GM21526 (cell line): Measurements from ENCODE around the gene LTBR.

Experiments used
- ATAC-seq: cut with Tn5 transposase; IDR thresholded peaks from one replicate; pipeline ENCODE4 v1.9.1; 2021; ENCODE audit warnings: moderate library complexity; ENCODE audit not compliant: unreplicated experiment, low FRiP score

Gene LTBR

DNA sequence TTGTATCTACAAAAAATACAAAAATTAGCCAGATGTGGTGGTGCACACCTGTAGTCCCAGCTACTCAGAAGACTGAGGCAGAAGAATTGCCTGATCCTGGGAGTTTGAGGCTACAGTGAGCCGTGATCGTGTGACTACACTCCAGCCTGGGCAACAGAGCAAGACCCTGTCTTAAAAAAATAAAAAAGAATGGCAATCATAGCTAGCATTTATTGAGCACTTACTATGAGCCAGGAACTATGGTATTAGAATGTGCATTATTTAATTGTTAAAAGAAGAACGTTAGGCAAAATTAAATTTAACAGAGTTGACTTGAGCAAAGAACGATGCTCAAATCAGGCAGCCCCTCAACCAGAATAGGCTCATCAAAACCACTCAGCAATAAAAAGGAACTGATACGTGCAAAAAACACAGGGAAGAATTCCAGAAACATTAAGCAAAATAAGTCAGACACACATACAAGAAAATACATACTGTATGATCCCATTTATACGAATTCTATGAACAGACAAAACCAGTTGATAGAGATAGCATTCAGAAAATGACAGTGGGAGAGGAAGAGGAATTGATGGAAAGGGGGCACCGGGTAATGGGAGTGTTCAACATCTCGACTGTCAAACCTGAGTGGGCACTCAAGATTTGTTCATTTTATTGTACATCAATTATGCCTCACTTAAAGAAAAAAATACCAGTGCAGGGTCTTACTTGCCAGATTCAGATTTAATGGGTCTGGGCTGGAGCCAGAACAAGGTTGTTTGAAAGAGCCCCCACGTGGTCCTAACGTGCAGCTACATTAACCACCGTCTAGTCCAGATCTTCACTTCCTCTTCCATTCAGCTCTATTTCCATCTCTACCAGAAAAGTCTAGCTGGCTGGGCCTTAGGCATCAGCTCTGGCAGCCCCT lies 16.6 kb upstream of the LTBR start:
- no peak for ATAC-seq

- no peak for ATAC-seq
These were observed 15.7 kb upstream of the LTBR start for GRCh38 chr12:6367969-6368892.

GRCh38 chr12:6368906-6369525 lies 14.9 kb upstream of the LTBR start:
- ATAC-seq: no peak

DNA sequence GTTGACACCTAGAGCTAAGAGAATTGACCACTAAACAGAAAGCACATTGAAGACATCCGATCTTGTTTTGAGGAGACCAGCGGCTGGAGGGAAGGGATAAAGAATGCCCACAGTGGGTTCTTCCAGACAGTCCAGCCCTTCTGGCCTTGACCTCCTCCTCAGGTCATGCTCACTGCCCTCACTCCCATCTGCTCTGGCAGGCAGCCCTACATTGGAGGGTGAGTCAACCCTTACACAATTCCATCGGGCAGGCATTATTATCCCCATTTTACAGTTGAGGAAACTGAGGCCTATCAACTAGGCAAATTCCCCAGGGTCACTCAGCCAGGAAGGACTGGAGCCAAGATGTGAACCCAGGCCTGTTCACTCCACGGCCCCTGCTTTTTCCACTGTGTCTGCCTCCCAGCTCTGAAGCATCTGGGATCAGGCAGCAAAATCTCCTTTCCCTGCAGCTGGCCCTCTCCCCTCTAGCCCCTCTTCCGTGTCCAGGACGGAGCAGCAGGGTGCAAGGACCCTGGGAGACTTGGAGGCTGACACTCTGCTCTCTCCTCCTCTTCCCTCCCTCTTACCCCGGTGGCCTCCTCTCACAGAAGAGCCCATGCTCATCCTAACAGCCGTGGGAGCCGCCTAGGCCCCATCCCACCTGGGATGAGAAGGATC lies 13.9 kb upstream of the LTBR start:
- ATAC-seq: no peak

DNA sequence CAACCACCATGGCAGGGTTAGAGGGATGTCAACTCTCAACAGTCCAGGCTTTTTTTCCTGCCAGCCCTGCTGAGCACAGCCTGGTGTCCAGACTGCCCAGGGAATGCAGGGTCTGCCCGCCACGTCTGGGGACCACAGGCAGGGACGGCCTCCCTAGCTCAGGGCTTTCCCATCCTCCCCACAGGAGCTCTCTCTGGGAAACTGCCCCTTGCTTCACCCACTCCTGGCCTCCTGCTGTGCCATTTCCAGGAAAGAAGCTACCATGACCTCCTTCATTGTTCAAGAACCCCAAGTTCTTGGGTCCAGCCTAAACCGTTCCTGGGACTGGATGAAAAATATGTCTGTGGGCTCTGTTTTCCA lies 13.4 kb upstream of the LTBR start:
- no peak for ATAC-seq

DNA sequence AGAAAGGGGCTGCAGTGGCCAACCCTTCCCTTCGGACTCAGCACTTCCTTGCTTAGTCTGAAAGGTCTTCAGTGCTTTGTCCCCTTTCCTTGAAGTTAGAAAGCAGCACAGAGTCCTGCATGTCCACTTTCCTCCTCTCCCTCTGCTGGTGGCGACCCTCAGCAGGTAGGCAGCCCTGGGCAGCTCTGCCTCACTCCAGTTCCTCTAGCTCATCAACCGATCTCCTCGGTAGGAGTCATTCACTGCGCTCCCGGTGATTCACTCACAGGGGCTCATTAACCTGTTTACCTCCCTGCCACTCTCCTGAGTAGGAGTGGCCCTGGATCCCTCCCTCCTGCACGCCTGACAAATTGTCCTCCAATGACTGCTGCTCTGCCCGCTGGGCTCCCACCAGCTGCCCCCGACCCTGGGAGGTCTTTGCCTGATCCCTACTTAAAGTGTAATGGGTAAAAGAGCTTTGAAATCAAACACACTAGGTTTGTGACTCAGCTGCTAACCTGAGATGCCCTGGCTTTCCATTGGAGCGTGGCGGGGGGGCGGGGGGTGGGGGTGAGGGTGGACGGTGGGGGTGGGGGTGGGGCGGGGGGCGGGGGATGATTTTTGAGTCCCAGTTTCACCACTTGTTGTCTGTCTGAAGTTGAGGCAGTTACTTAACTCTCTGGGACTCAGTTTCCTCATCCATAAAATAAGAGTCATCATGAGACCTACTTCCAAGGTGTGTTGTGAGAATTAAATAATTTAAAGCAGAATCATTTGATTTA lies 12.8 kb upstream of the LTBR start:
- no peak for ATAC-seq

DNA sequence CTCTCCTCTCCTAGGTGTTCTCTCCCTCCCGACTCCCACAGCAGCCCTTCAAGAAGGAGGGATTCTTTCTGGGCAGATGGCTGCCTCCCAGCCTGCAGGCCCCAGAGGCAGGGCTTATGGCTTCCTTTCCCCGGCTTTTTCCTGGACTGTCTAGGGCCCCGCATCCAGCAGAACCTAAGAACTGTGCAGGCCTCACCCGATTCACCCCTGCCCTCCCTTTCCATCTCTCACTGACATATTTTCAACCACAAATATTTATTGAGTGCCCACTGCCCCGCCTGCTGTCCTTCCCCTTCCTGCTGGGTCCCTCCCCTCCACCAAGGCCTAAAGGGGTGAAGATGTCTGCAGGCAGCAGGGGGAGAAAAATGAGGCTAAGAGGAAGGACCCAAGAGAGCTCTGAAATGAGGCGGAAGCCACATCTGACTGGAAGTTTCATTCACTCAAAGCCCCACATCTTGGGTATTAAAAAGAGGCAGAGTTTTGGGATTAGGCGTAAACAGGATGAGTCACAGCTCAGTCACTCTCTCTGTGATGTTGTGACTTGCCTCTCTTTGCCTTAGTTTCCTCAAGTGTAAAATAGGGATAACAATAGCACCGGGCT lies 11.5 kb upstream of the LTBR start:
- no peak for ATAC-seq

DNA sequence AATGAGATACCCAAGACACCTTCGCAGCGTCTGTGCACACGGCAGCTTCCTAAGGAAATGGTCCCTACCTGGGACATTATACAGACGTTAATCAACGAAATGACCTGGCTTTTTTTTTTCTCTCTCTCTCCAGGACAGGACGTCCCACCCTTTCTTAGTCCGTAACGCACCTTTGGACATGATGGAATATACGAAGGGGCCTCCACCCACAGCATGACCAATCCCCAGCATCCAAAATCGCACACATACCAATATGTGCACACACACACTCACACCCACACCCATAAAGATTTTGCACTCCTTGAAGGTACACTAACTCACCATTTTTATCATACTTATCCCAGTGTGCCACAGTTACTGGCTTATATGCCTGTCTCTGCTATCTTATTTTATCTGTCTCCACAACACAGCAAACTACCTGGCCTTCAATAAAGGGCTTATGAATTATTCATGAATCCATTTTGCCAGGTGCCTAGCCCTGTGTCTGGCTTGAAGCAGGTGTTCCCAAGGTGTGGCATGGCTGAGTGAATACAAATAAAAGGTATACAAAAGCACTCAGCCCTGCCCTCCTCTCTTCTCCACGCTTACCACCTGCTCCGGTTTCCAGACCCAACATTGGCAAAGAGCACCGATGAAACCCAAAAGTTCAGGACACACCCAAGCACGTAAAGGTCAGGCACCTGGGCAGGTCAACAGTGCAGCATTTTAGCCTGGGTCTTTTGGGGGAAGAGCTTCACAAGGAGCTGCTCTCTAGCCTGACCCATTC lies 10.8 kb upstream of the LTBR start:
- no peak for ATAC-seq

GRCh38 chr12:6374028-6374785 lies 9.8 kb upstream of the LTBR start:
- no peak for ATAC-seq

DNA sequence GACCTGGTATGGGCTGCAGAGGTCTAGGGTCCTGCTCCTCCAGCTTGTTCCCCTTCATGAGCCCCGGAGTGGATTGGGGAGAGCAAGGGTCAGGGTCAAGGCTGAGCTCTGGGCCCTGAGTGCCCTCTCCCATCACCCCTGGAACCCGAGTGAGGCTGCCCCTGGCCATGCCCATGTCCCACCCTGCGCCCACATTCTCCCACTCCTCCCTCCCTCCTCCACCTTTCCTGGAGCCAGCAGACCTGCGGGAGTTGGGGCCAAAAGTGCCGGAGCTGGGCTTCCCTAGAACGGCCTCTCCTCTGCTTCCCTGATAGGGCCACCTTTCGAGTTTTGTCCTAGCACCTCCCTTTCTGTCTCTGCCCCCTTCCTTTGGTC lies 9.2 kb upstream of the LTBR start:
- no peak for ATAC-seq

GRCh38 chr12:6375269-6376078 lies 8.5 kb upstream of the LTBR start, which contains the start of gene SCNN1A:
TSS of gene SCNN1A (minus strand) at chr12:6375563. CDS start at chr12:6374783, 780 bp downstream.
- no peak for ATAC-seq

- ATAC-seq: no peak
These were observed 7.7 kb upstream of the LTBR start for GRCh38 chr12:6376079-6376869.

DNA sequence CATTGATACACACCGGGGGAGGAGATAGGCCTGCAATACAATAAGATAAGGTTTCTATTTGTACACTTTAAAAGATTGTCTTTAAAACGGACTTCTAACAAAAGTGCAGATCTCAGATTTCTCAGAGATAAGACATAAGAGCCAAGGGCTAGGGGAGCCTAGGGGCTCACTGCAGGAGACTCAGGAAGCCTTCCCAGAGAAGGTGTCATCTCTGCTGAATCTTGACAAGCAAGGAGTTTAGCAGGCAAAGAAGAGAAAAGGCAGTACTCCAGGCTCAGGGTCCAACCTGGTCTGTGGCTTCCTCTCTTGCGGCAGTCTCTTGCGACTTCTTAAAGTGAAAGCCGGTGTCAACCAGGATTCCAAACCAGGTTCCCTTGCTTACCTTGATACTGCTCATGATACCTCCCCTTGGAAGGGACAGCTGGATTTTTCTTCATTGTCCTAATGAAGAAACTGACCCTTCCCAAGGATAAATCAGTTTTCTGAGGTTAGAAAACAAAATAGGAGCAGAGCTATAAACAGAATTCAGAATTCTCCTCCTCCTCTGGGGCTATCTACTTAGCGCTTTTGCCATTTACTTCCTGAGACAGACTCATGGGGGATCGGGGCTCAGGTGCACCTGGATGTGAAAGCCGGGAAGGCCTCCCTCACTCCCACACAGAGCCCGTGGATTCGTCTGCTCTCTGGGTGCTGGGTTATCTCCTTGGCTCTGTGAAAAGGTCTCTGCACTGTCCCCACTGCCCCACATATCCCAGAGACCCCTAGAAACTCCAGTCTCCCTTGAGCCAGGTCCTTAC lies 6.9 kb upstream of the LTBR start:
- no peak for ATAC-seq

DNA sequence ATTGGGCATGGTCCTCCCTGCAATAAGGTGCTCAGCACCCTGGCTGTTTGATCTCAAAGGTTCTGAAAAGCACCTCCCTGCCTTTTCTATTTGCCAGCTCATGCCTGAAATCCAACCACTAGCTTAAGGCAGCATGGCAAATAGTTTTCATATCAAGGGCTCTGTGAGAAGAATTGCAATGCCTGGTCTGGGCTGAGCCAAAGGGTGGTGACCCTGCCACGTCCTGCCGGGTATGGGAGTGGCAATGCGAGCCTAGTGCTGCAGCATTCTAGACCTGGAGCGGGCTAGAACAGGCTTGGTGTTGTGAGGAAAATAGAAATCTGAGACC lies 6.3 kb upstream of the LTBR start:
- ATAC-seq: no peak

DNA sequence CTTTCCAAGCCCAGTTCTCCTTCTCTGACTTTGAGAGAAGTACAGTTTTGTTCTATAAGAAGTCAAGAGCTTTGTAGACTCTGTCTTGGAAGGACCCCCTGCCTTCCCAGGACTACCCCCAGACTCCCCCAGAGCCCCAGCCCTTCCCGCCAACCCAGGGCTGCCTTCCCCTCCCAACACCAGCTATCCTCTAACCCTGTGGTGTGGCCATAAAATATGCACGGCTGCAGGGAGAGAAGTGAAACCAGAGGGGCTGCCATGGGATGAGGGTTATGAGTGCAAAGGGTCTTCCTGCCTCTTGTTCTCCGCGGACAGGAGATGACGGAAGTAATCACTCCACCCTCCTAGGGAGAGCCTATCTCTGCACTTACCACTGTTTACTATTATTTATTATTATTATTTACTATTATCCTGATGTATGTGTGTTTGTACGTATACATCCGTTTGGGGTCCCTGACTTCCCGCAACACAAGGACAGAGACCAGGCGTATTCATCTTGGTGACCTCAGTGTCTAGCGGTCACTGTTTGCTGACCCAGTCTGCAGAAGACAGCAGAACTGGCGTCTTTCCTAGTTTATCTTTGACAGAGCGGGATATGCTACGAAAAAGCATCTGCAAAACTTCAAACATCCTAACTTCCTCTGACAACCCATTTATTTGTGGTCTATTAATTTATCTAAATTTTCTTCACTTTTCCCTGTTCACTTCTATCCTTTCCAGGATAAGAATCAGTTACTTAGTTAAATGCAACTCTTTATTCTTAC lies 5.1 kb upstream of the LTBR start:
- ATAC-seq: no peak
